ENCODE measurements around the gene APRT. TPM values are rescaled to one million over a fixed set of nuclear protein-coding genes. Genes with fewer than 3 reads are reported as not detected.
A peak's percentile ranks its signal among the peaks of the same experiment; 100 is the strongest.

Gene APRT, protein sequence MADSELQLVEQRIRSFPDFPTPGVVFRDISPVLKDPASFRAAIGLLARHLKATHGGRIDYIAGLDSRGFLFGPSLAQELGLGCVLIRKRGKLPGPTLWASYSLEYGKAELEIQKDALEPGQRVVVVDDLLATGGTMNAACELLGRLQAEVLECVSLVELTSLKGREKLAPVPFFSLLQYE
- 180 TPM for polyA plus RNA-seq (2012; ENCODE audit: missing spikeins)

DNA sequence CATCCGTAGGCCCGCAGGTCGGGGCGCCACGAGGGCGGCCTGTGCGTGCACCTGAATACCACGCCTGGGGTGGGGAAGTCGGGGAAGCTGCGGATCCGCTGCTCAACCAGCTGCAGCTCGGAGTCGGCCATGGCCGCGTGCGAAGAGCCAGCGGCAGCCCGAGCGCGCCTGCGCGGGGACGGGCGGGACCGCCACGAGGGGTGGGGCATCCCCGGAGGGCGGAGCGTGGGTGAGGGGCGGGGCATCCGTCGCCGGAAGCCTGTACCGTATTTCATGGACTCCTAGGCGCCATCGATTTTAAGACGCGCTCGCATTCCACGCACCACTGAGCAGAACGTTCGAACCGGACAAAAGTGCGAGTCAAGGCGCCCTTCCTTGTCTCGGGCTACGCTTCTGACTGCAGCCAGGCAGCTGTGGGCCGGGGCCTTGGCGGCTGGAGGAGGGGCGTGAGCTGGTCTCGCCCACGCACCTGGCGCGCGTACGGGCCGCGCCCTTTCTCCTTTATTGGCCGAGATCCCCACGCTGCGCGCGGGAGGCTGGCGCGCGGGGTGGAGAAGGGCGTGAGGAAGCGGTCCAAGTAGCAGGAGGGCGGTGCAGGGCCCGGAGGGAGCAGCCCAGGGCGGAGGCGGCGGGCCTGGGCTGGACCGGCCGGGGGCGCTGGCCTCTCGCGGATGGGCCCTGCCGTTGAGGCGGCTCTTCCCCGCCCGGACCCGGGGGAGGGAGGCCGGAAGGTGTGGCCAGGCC is at the start of gene APRT:
Gene APRT, minus strand, starts transcription at position 160 of the 744 bp plus-strand sequence. Its CDS starts 29 bp downstream, at position 131.
- peak; percentile 99 for FAIRE-seq
- TF ChIP-seq POLR2AphosphoS5 (IDR thresholded peaks at IDR 0.05; ENCODE audit: low read depth, low read length) (peak; percentile 82), POLR2A (IDR thresholded peaks at IDR 0.05; ENCODE audit: low read depth, low read length) (peak; percentile 75; the same call in 1 of the 2 replicates), TAF1 (IDR thresholded peaks at IDR 0.05; ENCODE audit: borderline replicate concordance, low read depth, low read length) (no peak; the same call in 1 of the 2 replicates)
- DNase-seq (ENCODE audit: insufficient read length): peak; percentile 95

DNA sequence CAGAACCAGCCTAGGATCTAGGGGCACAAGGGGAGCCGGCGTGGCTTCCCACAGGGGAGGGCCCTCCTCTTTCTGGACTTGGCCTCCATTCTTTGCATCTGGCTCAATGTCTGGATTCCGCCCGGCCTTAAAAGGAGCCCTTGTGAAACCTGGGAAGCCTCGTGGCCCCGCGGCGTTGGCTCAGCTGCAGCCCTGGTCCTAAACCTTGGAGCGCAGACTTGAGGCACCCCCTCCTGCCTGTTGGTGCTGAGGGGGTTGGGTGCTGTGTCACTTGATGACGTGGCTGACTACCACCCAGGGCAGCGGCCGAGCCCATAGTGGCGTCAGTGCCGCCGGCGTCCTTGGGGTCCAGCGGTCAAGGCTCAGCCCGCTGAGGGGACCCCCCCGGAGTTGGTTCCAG is 49.6 kb upstream of the APRT start:
- FAIRE-seq: no peak
- DNase-seq (ENCODE audit: insufficient read length): no peak
- TF ChIP-seq POLR2AphosphoS5 (IDR thresholded peaks at IDR 0.05; ENCODE audit: low read depth, low read length): no peak
- TF ChIP-seq TAF1 (IDR thresholded peaks at IDR 0.05; ENCODE audit: borderline replicate concordance, low read depth, low read length): no peak
- no peak for TF ChIP-seq POLR2A (IDR thresholded peaks at IDR 0.05; ENCODE audit: low read depth, low read length)

DNA sequence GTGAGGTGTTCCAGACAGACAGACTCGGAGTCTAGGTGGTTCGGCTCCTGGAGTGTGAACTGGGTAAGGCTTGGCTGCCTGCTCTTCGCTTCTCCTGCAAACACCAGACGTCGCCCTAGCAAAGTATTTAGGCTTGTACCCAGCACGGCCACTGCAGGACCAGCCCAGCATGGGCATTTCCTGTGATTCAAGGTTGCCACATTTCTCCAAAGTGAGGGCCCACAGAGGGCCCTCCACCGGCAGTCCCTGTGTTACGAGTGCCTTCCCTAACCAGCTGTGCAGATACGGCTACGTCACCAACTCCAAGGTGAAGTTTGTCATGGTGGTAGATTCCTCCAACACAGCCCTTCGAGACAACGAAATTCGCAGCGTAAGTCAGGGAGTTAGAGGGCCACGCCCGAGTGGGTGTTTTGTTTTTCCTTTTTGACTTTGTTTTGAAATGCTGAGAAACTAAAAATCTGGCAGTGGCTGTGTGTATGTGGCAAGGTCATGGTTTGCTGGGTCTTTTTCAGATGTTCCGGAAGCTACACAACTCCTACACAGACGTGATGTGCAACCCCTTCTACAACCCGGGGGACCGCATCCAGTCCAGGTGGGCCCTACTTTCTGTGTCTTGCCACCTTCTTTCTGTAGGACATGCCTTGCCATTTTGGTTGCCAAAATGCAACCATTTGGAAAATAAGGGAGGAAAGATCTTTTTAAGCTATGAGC is 47.8 kb upstream of the APRT start:
- FAIRE-seq: no peak
- TF ChIP-seq POLR2A (IDR thresholded peaks at IDR 0.05; ENCODE audit: low read depth, low read length) (no peak), TAF1 (IDR thresholded peaks at IDR 0.05; ENCODE audit: borderline replicate concordance, low read depth, low read length) (no peak), POLR2AphosphoS5 (IDR thresholded peaks at IDR 0.05; ENCODE audit: low read depth, low read length) (no peak)

DNA sequence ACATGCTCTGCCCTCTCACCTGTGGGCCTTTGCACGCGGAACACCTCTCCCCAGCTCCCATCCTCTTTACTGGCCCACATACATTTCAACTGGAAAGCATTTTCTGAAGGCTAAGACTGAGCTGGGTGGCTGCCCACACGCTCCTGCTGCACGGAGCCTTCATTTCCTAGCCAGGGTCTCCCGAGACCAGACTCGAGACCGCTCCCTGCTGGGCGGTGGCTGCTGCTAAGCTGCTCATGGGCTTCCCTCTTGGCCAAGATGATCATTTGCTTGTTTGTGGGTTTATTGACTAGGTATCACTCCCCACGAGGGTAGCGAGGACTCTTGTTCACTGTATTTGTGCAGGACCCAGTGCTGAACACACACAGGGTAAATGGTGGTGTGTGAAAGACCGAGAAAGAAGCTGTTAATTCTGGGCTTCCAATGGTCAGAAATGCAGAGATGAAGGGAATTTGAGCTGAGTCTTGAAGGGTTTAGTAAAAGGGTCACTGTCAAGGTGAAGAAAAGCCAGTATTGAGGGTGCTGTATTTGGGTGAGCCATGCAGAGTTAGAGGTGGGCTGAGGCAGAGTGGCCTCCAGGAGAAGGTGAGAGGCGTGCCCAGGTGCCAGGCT is 46.1 kb upstream of the APRT start:
- TF ChIP-seq TAF1 (IDR thresholded peaks at IDR 0.05; ENCODE audit: borderline replicate concordance, low read depth, low read length) (no peak), POLR2AphosphoS5 (IDR thresholded peaks at IDR 0.05; ENCODE audit: low read depth, low read length) (no peak), POLR2A (IDR thresholded peaks at IDR 0.05; ENCODE audit: low read depth, low read length) (no peak)
- FAIRE-seq (peak; percentile 87), DNase-seq (ENCODE audit: insufficient read length) (peak; percentile 87)

More for the DNA sequence above, 47.8 kb upstream of the APRT start:
- no peak for DNase-seq (ENCODE audit: insufficient read length)

DNA sequence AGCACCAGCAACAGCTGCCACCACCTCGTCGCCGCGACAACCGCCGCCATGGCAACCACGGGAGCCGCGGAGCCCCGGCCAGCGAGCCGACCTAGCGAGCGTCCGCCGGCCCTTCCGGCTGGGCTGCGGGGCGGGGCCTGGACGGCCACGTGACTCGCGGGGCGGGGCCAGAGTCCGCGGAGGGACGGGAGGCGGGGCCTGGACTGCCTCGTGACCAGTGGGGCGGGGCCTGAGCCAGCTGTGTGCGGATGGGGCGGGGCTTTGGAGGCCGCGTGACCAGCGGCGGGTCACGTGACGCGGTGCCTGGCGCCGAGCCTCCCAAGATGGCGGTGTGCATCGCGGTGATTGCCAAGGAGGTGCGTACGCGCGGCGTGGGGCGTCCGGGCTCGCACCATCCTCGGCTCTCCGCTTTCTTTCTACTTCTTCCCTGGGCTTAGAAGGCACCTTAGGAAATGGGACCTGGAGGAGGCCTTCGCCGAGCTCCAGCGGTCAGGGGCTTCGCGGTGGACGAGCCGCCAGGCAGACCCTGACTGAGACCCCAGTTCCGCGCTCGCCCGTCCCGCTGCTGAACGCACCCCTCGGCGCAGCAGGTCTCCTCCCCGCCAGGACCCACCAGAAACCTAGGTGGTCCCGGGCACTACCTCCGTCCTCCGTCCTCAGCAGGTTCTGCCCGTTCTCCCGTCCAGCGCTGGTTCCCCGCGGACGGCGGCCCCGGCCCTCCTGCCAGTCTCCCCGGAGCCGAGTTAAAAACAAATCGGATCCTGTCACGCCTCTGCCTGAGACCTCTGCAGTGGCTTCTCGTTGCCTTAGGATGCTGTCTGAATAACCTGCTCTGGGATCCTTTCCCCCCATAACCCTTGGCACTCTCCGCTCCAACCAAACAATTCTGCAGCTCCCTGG is 45.4 kb upstream of the APRT start, which contains the start of the genes GALNS and TRAPPC2L:
Gene GALNS, minus strand, starts transcription at position 120 of the 900 bp plus-strand sequence. Its CDS starts 70 bp downstream, at position 50.
Gene TRAPPC2L, plus strand, starts transcription at position 300 of the 900 bp plus-strand sequence. Its CDS starts 24 bp downstream, at position 324.
- peak; percentile 91 for TF ChIP-seq POLR2A (IDR thresholded peaks at IDR 0.05; ENCODE audit: low read depth, low read length)
- peak; percentile 84 for TF ChIP-seq POLR2AphosphoS5 (IDR thresholded peaks at IDR 0.05; ENCODE audit: low read depth, low read length)
- TF ChIP-seq TAF1 (IDR thresholded peaks at IDR 0.05; ENCODE audit: borderline replicate concordance, low read depth, low read length): peak; percentile 90
- peak; percentile 100 for FAIRE-seq
- peak; percentile 100 for DNase-seq (ENCODE audit: insufficient read length)

DNA sequence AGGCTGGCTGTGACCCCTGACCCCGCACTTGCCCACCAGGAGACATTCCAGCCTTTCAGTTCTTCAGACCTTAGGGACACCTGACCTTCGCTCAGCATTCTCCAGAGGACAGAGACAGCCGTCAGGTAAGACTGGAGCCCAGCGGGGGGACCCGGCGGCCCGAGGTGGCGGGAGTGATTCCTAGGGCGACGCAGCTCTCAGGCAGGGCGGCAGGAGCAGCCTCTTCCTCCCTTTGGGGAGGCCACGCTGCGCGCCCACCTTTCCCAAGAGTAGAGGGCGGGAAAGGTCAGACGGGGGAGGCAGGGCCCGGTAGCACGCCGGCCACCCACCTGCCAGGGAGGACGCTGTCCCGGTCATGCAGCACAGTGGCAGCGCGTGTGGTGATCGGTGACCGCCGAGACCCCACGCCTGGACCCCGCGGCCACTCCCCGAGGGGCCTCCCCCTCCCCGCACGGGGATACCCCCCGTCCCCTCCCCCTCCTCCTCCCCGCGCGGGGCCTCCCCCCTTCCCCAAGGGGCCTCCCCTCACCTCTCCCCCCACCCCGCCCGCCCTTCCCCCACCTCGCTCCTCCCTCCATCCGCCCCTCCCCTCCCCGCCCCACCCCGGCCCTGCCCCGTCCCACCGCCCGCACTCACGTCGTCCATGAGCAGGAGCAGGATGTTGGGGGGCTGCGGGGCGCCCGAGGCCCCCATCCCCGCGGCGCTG is 44.5 kb upstream of the APRT start:
- no peak for TF ChIP-seq POLR2AphosphoS5 (IDR thresholded peaks at IDR 0.05; ENCODE audit: low read depth, low read length)
- no peak for TF ChIP-seq TAF1 (IDR thresholded peaks at IDR 0.05; ENCODE audit: borderline replicate concordance, low read depth, low read length)
- TF ChIP-seq POLR2A (IDR thresholded peaks at IDR 0.05; ENCODE audit: low read depth, low read length): no peak
- DNase-seq (ENCODE audit: insufficient read length): no peak
- no peak for FAIRE-seq

DNA sequence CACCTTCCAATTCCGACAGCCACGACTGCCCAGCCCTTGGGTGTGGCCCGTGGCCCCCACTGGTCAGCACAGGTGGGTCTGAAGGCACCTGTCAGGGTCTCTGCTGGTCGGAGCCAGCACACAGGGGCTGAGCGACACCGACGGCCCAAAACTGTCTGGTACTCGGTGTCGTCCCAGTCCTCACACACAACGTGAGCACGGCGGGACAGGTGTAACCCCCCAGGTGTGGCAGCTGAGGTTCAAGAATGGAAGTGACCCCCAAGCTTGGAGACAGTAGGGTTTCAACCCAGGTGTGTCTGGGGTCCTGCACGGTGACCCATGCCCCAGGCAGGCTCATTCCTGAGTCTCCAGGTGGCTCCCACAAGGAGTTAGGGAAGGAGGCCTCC is 44.0 kb upstream of the APRT start:
- TF ChIP-seq POLR2AphosphoS5 (IDR thresholded peaks at IDR 0.05; ENCODE audit: low read depth, low read length) (no peak), TAF1 (IDR thresholded peaks at IDR 0.05; ENCODE audit: borderline replicate concordance, low read depth, low read length) (no peak), POLR2A (IDR thresholded peaks at IDR 0.05; ENCODE audit: low read depth, low read length) (no peak)
- no peak for FAIRE-seq
- DNase-seq (ENCODE audit: insufficient read length): no peak

DNA sequence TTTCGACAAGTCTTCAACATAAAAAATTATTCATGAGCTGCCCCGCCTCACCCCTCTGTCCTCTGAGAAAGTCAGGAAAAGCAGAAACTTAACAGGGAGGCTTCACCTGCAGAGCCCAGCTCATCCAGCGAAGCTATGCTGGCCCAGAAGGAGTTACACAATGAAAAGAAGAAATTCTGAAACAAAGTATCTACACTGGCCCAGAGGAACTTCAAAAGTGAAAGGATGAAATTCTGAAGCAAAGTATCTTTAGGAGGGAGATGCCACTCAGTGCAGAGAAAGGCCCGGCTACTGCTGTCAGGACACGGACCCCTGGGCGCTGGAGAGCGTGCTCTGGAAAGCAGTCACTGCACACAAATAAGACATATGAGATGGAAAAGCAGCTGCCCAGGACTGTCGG is 43.4 kb upstream of the APRT start:
- DNase-seq (ENCODE audit: insufficient read length): no peak
- no peak for TF ChIP-seq POLR2AphosphoS5 (IDR thresholded peaks at IDR 0.05; ENCODE audit: low read depth, low read length)
- TF ChIP-seq POLR2A (IDR thresholded peaks at IDR 0.05; ENCODE audit: low read depth, low read length): no peak
- no peak for TF ChIP-seq TAF1 (IDR thresholded peaks at IDR 0.05; ENCODE audit: borderline replicate concordance, low read depth, low read length)
- no peak for FAIRE-seq

DNA sequence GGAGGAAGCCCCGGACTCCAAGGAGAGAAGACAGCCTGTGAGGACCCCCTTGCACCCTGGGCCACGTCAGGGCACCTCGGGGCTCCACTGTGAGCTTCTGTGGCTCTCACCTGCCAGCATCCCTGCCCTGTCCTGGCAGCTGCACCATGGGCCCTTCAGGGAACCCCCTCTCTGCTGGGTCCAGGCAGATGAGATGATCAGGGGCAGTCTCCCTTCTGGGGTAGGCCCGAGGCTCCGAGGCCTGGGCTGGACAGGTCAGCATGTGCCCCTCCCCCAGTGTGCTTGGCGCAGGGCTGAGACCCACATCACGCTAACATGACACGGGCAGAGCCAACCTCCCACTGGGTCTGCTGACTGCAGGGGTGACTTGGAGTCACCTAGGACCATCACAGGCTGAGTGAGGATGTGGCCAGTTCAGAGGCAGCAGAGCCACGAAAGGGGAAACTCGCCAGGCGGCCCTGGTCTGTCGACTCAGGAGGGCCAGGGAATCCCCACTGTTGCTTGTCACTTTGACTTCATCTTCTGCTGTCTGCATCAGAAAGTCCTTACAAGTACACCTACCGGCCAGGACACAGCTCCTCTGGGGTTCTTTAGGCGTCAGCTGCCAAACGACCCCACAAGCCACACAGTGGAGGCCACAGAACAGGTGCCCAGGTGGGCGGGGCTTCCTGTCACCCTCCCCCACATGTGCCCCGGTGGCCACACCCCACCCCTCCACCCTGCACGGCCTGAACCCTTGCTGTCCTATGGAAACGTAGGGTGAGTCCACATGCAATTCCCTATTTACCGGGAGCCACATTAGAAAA is 42.8 kb upstream of the APRT start:
- no peak for FAIRE-seq
- DNase-seq (ENCODE audit: insufficient read length): no peak
- TF ChIP-seq POLR2AphosphoS5 (IDR thresholded peaks at IDR 0.05; ENCODE audit: low read depth, low read length): no peak
- no peak for TF ChIP-seq POLR2A (IDR thresholded peaks at IDR 0.05; ENCODE audit: low read depth, low read length)
- no peak for TF ChIP-seq TAF1 (IDR thresholded peaks at IDR 0.05; ENCODE audit: borderline replicate concordance, low read depth, low read length)
